GM12891 (cell line): Measurements from ENCODE around the gene FAM72A.
"Not testable (repeated sequence)": the region's sequence is repeated elsewhere in the genome, so short reads cannot be mapped to it uniquely, and the experiment has no call there.

ENCODE experiments used
- DNase-seq: peaks from one replicate; pipeline ENCODE4 v3.0.0; 2011; ENCODE audit warnings: low spot score; ENCODE audit not compliant: insufficient read length
- FAIRE-seq: peaks from 2 replicates; lab custom pipeline; 2011; peaks lifted over from hg19 to GRCh38; lab: Jason Lieb, UNC

Gene FAM72A

GRCh38 chr1:206219514-206220331 is 17.1 kb upstream of the FAM72A start:
- not testable (repeated sequence) for DNase-seq, FAIRE-seq

GRCh38 chr1:206218765-206219164 is 16.1 kb upstream of the FAM72A start:
- not testable (repeated sequence) for FAIRE-seq, DNase-seq

GRCh38 chr1:206218285-206218684 is 15.6 kb upstream of the FAM72A start:
- not testable (repeated sequence) for DNase-seq, FAIRE-seq

GRCh38 chr1:206215600-206216392 is 13.2 kb upstream of the FAM72A start:
- not testable (repeated sequence) for DNase-seq, FAIRE-seq

GRCh38 chr1:206210802-206211201 is 8.2 kb upstream of the FAM72A start:
- not testable (repeated sequence) for FAIRE-seq, DNase-seq

GRCh38 chr1:206205569-206205968 is 2.9 kb upstream of the FAM72A start:
- DNase-seq, FAIRE-seq: not testable (repeated sequence)

GRCh38 chr1:206204871-206205270 is 2.2 kb upstream of the FAM72A start:
- not testable (repeated sequence) for DNase-seq

GRCh38 chr1:206204159-206204511 is 1.5 kb upstream of the FAM72A start:
- DNase-seq, FAIRE-seq: not testable (repeated sequence)

More at GRCh38 chr1:206204871-206205270, 2.2 kb upstream of the FAM72A start:
- not testable (repeated sequence) for FAIRE-seq

- DNase-seq, FAIRE-seq: not testable (repeated sequence)
Observed at GRCh38 chr1:206203364-206204158, 922 bp upstream of the FAM72A start, which contains the start of gene SRGAP2. Gene SRGAP2 (plus strand): TSS chr1:206203541. CDS start chr1:206205971, 2,430 bp downstream.

- not testable (repeated sequence) for FAIRE-seq, DNase-seq
Observed at GRCh38 chr1:206196748-206197424, 5.8 kb downstream of the FAM72A start.

GRCh38 chr1:206195182-206195581 is 7.5 kb downstream of the FAM72A start:
- not testable (repeated sequence) for FAIRE-seq, DNase-seq

- not testable (repeated sequence) for DNase-seq, FAIRE-seq
Observed at GRCh38 chr1:206186826-206187225, 15.8 kb downstream of the FAM72A start.

GRCh38 chr1:206185778-206186177 is 16.9 kb downstream of the FAM72A start:
- DNase-seq, FAIRE-seq: not testable (repeated sequence)

GRCh38 chr1:206183788-206184187 is 18.9 kb downstream of the FAM72A start:
- not testable (repeated sequence) for FAIRE-seq, DNase-seq

GRCh38 chr1:206182368-206183317 is 20.0 kb downstream of the FAM72A start:
- DNase-seq, FAIRE-seq: not testable (repeated sequence)

GRCh38 chr1:206179666-206180065 is 23.0 kb downstream of the FAM72A start:
- not testable (repeated sequence) for DNase-seq, FAIRE-seq
